CD4-positive, CD25-positive, alpha-beta regulatory T cell (primary cell): ENCODE results near the gene NANP. TPM values are rescaled to one million over a fixed set of nuclear protein-coding genes. Genes with fewer than 3 reads are reported as not detected.
"Not testable (repeated sequence)": the region's sequence is repeated elsewhere in the genome, so short reads cannot be mapped to it uniquely, and the experiment has no call there.

Source experiments
- ATAC-seq, 2 donors: fragments of 150-1000 bp; cut with Tn5 transposase; one replicate each; pipeline ENCODE4 v1.10.0; 2021; ENCODE audit warnings: low read depth in 2 of 2, moderate number of reproducible peaks in 2 of 2, moderate library complexity in 1 of 2
- DNase-seq, 3 donors: peaks; one replicate each; pipeline versions ENCODE4 v3.0.0 to v3.0.0-alpha.2; 2012 to 2022; ENCODE audit warnings: mixed read lengths in 1 of 3
- H3K27ac ChIP-seq: one replicate; pipeline ENCODE4 v1.7.0; 2013; ENCODE audit warnings: mild to moderate bottlenecking, low read length; ENCODE audit not compliant: insufficient read depth, poor library complexity, severe bottlenecking
- H3K27me3 ChIP-seq: one replicate; pipeline ENCODE4 v1.7.0; 2013; ENCODE audit warnings: low read length; ENCODE audit not compliant: control insufficient read depth, insufficient read depth
- H3K36me3 ChIP-seq: one replicate; pipeline ENCODE4 v1.7.0; 2013; ENCODE audit warnings: mild to moderate bottlenecking, low read length, moderate library complexity; ENCODE audit not compliant: control insufficient read depth, insufficient read depth
- H3K4me1 ChIP-seq: 2 replicates; pipeline ENCODE4 v1.7.0; 2013; ENCODE audit warnings: mild to moderate bottlenecking, low read length; ENCODE audit not compliant: insufficient read depth, control insufficient read depth, poor library complexity, severe bottlenecking
- H3K4me3 ChIP-seq: one replicate; pipeline ENCODE4 v1.7.0; 2013; ENCODE audit warnings: low read depth, mild to moderate bottlenecking, low read length, moderate library complexity
- H3K9me3 ChIP-seq, 2 experiments: 1 replicate in 1 of 2; 2 replicates in 1 of 2; pipeline ENCODE4 v1.7.0; 2013; ENCODE audit warnings: low read length in 2 of 2, mild to moderate bottlenecking in 1 of 2, moderate library complexity in 1 of 2; ENCODE audit not compliant: control insufficient read depth in 2 of 2
- H3K27ac Mint-ChIP-seq, 3 donors: one replicate each; pipeline ENCODE4 v1.8.0; 2020 to 2022; ENCODE audit warnings: mild to moderate bottlenecking in 3 of 3, mixed read lengths in 3 of 3, moderate library complexity in 2 of 3
- H3K27me3 Mint-ChIP-seq: one replicate; pipeline ENCODE4 v1.8.0; 2022; ENCODE audit warnings: mild to moderate bottlenecking, mixed read lengths
- H3K36me3 Mint-ChIP-seq: one replicate; pipeline ENCODE4 v1.8.0; 2020; ENCODE audit warnings: mixed read lengths
- H3K4me1 Mint-ChIP-seq, 4 donors: one replicate each; pipeline ENCODE4 v1.8.0; 2020 to 2022; ENCODE audit warnings: mixed read lengths in 4 of 4, mild to moderate bottlenecking in 1 of 4
- H3K4me3 Mint-ChIP-seq, 4 donors: one replicate each; pipeline ENCODE4 v1.8.0; 2020 to 2022; ENCODE audit warnings: mild to moderate bottlenecking in 4 of 4, mixed read lengths in 4 of 4, moderate library complexity in 3 of 4
- H3K9me3 Mint-ChIP-seq, 7 donors: one replicate each; pipeline ENCODE4 v1.8.0; 2020 to 2022; ENCODE audit warnings: mixed read lengths in 7 of 7, mild to moderate bottlenecking in 3 of 7, moderate library complexity in 2 of 7
- polyA plus RNA-seq, 4 donors: library from polyadenylated mRNA; unstranded; fragments of 300-500 nt; fragmentation: Illumina TruSeq; gene quantifications; one replicate each; pipeline ENCODE4 v1.2.3, GENCODE V29; 2021
- total RNA-seq: library from RNA; stranded (reverse); gene quantifications from one replicate; pipeline ENCODE4 v1.2.3, GENCODE V29; 2022

NANP gene
- total and polyA plus RNA-seq, 5 donors from 2014 or later, result 0.66 to 1.1 (median 1.1) TPM

GRCh38 chr20:25588491-25588890 is 35.3 kb downstream of the NANP start:
- H3K36me3 ChIP-seq, result no peaks in the 10 kb centered on the region
- no peaks in the 10 kb centered on the region for H3K36me3 Mint-ChIP-seq
- H3K4me3 Mint-ChIP-seq, result no peak overlapping the region
- H3K27ac Mint-ChIP-seq, result no peak overlapping the region
- no peak overlapping the region for H3K27ac ChIP-seq
- DNase-seq, result no peak
- peaks cover 10% of the 10 kb centered on the region for H3K27me3 Mint-ChIP-seq
- peaks cover 0 to 2% (median 0%) of the 10 kb centered on the region in 7 donors for H3K9me3 Mint-ChIP-seq
- H3K4me1 Mint-ChIP-seq, result peaks cover 0 to 10% (median 3%) of the 10 kb centered on the region in 4 donors
- no peak for ATAC-seq
- H3K9me3 ChIP-seq, result no peaks in the 10 kb centered on the region
- H3K27me3 ChIP-seq, result no peaks in the 10 kb centered on the region
- peaks cover 14% of the 10 kb centered on the region for H3K4me1 ChIP-seq
- H3K4me3 ChIP-seq, result no peak overlapping the region

DNA sequence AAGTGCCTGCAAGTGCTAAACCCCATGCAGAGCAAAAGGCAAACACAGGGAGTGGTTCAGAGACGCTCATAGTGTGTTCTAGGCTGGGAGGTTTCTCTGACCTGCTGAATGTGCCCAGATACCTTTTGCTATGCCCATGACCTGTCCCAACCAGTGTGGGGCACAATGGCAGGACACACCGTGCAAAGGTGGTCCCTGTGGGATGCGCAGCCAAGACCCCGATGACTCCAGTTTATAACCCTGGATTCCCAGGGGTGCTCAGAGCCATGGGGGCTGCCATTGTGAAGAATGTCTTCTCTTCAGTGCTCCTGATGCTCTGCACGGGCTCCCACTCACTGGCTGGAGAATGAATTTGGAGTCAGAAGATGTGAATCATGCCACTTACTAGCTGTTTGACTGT is 36.3 kb downstream of the NANP start:
- H3K9me3 Mint-ChIP-seq, result peaks cover 0 to 2% (median 0%) of the 10 kb centered on the region in 7 donors
- ATAC-seq (peak in 1 of 2 donors; percentile 15), DNase-seq (no peak)
- peaks cover 20% of the 10 kb centered on the region for H3K27me3 Mint-ChIP-seq
- Histone ChIP-seq H3K27me3 (no peaks in the 10 kb centered on the region), H3K27ac (no peak overlapping the region), H3K4me3 (no peak overlapping the region), H3K9me3 (no peaks in the 10 kb centered on the region), H3K4me1 (peaks cover 14% of the 10 kb centered on the region), H3K36me3 (no peaks in the 10 kb centered on the region)
- no peaks in the 10 kb centered on the region for H3K36me3 Mint-ChIP-seq
- peaks cover 0 to 10% (median 3%) of the 10 kb centered on the region in 4 donors for H3K4me1 Mint-ChIP-seq
- H3K4me3 Mint-ChIP-seq, result no peak overlapping the region
- H3K27ac Mint-ChIP-seq, result peak overlapping the region in 1 of 3 donors; percentile 10

GRCh38 chr20:25586877-25587276 is 36.9 kb downstream of the NANP start:
- ATAC-seq, result no peak
- peaks cover 21% of the 10 kb centered on the region for H3K27me3 Mint-ChIP-seq
- H3K27ac Mint-ChIP-seq, result peak overlapping the region in 1 of 3 donors; percentile 10

DNA sequence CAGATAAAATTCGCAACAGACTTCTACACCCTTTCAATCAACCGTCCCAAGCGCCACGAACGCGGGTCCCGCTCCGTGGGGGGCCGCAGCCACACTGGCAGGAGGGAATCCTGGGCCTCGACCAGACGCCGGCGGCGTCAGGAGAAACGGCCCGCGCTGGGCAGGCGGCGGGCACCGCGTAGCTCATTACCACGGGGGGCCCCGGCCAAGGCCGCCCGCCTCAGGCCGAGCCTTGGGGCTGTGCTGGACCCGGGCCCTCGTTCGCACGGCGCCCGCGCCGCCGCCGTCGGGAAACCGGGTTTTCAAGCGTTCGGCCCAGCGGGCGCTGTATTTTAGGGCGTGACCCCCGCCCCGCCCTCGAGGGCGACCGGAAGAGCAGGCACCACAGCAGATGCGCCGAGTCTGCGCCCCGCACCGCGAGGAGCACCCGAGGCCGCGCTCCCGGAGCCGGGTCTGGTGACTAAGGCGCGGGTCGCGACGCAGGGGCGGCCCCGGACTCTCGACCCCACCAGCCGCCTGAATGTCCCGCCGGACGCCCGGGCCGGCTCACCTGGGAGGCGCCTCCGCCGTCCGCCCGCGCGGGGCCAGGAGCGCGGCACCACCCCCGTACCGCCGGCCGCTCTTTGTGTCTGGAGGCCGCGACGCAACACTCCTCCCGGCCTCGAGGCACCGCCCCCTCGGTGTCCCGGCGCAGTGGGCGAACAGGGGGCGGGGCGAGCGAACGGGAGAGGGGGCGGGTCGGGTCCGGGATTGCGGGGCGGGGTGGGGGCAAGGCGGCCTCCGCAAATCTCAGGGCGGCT is 38.7 kb downstream of the NANP start, which contains the start of gene NINL:
NINL (minus strand) TSS at position 627 of the 800 bp plus-strand sequence. CDS start 58,944 bp downstream, outside the sequence.
- DNase-seq (peak; percentile 9 to 73 (median 32)), ATAC-seq (peak; percentile 59 to 75)
- H3K9me3 Mint-ChIP-seq, result no peaks in the 10 kb centered on the region
- H3K27ac Mint-ChIP-seq, result peak within 1 kb of the TSS; percentile 24 to 69 (median 43)
- Histone ChIP-seq H3K27me3 (no peaks in the 10 kb centered on the region), H3K36me3 (no peaks in the 10 kb centered on the region), H3K4me3 (peak within 1 kb of the TSS; percentile 37), H3K4me1 (peaks cover 14% of the 10 kb centered on the region), H3K27ac (no peak within 1 kb of the TSS), H3K9me3 (no peaks in the 10 kb centered on the region)
- peaks cover 0 to 10% (median 3%) of the 10 kb centered on the region in 4 donors for H3K4me1 Mint-ChIP-seq
- H3K27me3 Mint-ChIP-seq, result peaks cover 25% of the 10 kb centered on the region
- H3K36me3 Mint-ChIP-seq, result no peaks in the 10 kb centered on the region
- H3K4me3 Mint-ChIP-seq, result peak within 1 kb of the TSS; percentile 42 to 88 (median 78)

More at GRCh38 chr20:25586877-25587276, 36.9 kb downstream of the NANP start:
- no peak overlapping the region for H3K4me3 ChIP-seq
- Mint-ChIP-seq H3K4me3 (no peak overlapping the region), H3K9me3 (peaks cover 0 to 2% (median 0%) of the 10 kb centered on the region in 7 donors), H3K36me3 (no peaks in the 10 kb centered on the region), H3K4me1 (peaks cover 0 to 10% (median 3%) of the 10 kb centered on the region in 4 donors)
- H3K36me3 ChIP-seq, result no peaks in the 10 kb centered on the region
- H3K4me1 ChIP-seq, result peaks cover 14% of the 10 kb centered on the region
- no peaks in the 10 kb centered on the region for H3K9me3 ChIP-seq
- no peak for DNase-seq
- no peaks in the 10 kb centered on the region for H3K27me3 ChIP-seq
- H3K27ac ChIP-seq, result no peak overlapping the region

DNA sequence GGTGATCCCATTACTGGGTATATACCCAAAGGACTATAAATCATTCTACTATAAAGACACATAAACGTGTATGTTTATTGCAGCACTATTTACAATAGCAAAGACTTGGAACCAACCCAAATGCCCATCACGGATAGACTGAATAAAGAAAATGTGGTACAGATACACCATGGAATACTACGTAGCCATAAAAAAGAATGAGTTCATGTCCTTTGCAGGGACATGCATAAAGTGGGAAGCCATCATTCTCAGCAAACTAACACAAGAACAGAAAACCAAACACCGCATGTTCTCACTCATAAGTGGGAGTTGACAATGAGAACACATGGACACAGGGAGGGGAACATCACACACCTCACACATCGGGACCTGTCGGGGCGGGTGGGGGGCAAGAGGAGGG is 40.2 kb downstream of the NANP start:
- not testable (repeated sequence) for H3K36me3 Mint-ChIP-seq, H3K9me3 Mint-ChIP-seq, H3K27ac ChIP-seq, DNase-seq, H3K4me1 Mint-ChIP-seq, H3K27me3 ChIP-seq, H3K36me3 ChIP-seq, H3K4me3 ChIP-seq, H3K9me3 ChIP-seq, ATAC-seq
- H3K4me1 ChIP-seq, result peaks cover 14% of the 10 kb centered on the region
- Mint-ChIP-seq H3K27me3 (peaks cover 31% of the 10 kb centered on the region), H3K4me3 (peak overlapping the region in 3 of 4 donors; percentile 24 to 86 (median 40)), H3K27ac (peak overlapping the region in 2 of 3 donors; percentile 49 to 91)

DNA sequence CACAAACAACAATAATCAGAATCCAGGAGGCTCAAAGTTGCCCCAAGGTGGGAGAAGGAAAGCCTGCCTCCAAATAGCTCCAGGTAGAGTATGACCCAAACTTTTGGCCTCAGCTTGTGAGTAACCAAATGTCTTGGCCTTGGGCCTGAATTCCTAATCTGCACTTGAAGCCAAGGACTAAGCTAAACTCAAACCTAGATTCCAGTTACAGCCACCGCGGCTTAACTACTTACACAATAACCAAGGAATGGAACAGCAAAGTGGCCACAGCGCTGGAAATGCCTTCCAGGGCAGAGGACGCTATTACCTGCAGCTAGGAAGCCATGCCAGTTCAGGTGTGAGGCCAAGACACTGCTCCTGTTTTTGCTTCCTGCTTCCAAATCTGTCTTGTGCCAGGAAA is 43.1 kb downstream of the NANP start:
- Histone ChIP-seq H3K9me3 (no peaks in the 10 kb centered on the region), H3K4me3 (no peak overlapping the region), H3K36me3 (no peaks in the 10 kb centered on the region), H3K27me3 (no peaks in the 10 kb centered on the region), H3K4me1 (peaks cover 13% of the 10 kb centered on the region), H3K27ac (no peak overlapping the region)
- Mint-ChIP-seq H3K4me1 (peaks cover 0 to 10% (median 3%) of the 10 kb centered on the region in 4 donors), H3K27me3 (peaks cover 31% of the 10 kb centered on the region), H3K9me3 (peaks cover 0 to under 1% (median 0%) of the 10 kb centered on the region in 7 donors), H3K36me3 (no peaks in the 10 kb centered on the region), H3K4me3 (peak overlapping the region in 1 of 4 donors; percentile 27), H3K27ac (no peak overlapping the region)
- no peak for DNase-seq
- no peak for ATAC-seq

DNA sequence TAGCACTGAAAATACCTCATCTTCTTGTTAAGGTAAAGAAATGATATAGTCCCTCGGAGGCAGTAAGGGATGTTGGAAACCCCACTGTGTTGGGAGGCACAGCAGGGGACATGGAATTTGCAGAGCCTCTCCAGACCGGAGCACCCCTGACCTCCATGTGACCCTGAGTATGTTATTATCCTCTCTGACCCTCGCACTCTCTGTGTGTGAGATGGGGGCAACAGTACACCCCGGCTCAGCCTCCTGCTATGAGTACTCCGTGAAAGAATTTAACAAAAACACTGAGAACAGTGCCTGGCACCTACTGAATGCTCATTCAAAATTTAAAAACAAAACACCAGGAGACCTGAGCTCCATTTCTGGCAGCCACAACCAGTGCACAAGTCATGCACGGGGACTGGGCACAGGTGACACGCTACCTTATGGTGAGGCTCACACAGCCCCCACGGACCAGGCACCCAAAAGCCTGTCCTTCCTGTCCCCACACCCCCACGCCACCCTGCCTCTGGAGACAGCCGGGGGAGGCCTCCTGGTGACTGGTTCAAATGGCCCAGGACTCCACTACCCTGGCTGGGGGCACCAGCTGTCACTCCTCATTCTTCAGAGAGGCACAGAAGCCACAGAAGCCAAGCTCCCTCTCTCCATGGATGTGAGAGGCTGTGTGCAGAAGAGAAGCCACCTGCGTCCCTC is 44.6 kb downstream of the NANP start:
- Histone ChIP-seq H3K4me1 (no peaks in the 10 kb centered on the region), H3K27me3 (no peaks in the 10 kb centered on the region), H3K4me3 (no peak overlapping the region), H3K9me3 (no peaks in the 10 kb centered on the region), H3K36me3 (no peaks in the 10 kb centered on the region), H3K27ac (no peak overlapping the region)
- Mint-ChIP-seq H3K4me1 (peaks cover 0 to 4% (median 0%) of the 10 kb centered on the region in 4 donors), H3K36me3 (no peaks in the 10 kb centered on the region), H3K4me3 (no peak overlapping the region), H3K27ac (no peak overlapping the region), H3K27me3 (peaks cover 24% of the 10 kb centered on the region), H3K9me3 (peaks cover 0 to 2% (median 0%) of the 10 kb centered on the region in 7 donors)
- DNase-seq (no peak), ATAC-seq (no peak)
